GM20000 (cell line): ENCODE results near the gene DUOX1.
"Not testable (repeated sequence)": the region's sequence is repeated elsewhere in the genome, so short reads cannot be mapped to it uniquely, and the experiment has no call there.

Experiments
- DNase-seq: peaks from one replicate; pipeline ENCODE4 v3.0.0; 2012; ENCODE audit warnings: low spot score
- CTCF ChIP-seq: IDR thresholded peaks from 2 replicates; pipeline ENCODE4 v1.5.1; 2012; ENCODE audit warnings: mild to moderate bottlenecking, control low read depth; ENCODE audit errors: extremely low read depth, missing control alignments

Gene DUOX1

GRCh38 chr15:45099549-45100165 is 30.1 kb upstream of the DUOX1 start:
- no peak for TF ChIP-seq CTCF

GRCh38 chr15:45100884-45101625 is 28.7 kb upstream of the DUOX1 start:
- DNase-seq = no peak
- TF ChIP-seq CTCF = no peak

More at GRCh38 chr15:45099549-45100165, 30.1 kb upstream of the DUOX1 start:
- no peak for DNase-seq

GRCh38 chr15:45101749-45102148 is 28.0 kb upstream of the DUOX1 start:
- DNase-seq = no peak
- no peak for TF ChIP-seq CTCF

GRCh38 chr15:45102226-45102625 is 27.6 kb upstream of the DUOX1 start:
- DNase-seq = no peak
- no peak for TF ChIP-seq CTCF

GRCh38 chr15:45104170-45104569 is 25.6 kb upstream of the DUOX1 start:
- not testable (repeated sequence) for DNase-seq

GRCh38 chr15:45105586-45105985 is 24.2 kb upstream of the DUOX1 start:
- TF ChIP-seq CTCF = no peak

GRCh38 chr15:45106002-45106790 is 23.6 kb upstream of the DUOX1 start:
- no peak for TF ChIP-seq CTCF
- DNase-seq = no peak

More at GRCh38 chr15:45105586-45105985, 24.2 kb upstream of the DUOX1 start:
- no peak for DNase-seq
